CMK (cell line): Measurements from ENCODE around the gene SMIM7.

Source experiments
- DNase-seq: peaks from one replicate; pipeline ENCODE4 v3.0.0-alpha.2; 2010; ENCODE audit warnings: low read depth

SMIM7 gene

DNA sequence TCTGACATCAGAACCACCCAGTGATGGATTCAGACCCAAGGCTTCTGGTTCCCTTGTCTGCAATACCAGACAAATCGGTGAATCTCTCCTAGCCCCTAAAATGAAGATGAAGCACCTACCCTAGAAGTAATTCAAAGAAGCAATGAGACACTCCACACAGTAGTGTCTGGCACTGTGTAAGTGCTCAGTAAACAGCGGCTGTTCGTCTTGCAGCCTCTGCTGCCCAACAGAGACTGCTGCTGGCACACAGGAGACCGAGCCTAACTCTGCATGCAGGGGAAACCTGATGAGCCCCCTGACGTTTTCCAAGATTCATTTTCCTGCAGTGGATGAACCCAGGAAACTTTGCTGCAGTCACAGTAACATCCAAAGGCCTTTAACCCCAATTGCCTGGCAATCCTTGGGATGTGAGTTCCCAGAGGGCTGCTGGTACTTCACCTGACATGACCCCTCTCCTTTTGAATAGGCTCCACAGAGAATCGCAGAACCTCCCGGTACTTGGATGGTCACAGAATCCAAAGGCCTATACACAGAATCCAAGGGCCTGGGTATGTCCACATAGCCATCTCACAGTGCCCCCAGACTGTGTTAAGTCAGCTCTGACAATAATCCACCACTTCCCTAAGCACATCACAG is 38.7 kb downstream of the SMIM7 start:
- no peak for DNase-seq

DNA sequence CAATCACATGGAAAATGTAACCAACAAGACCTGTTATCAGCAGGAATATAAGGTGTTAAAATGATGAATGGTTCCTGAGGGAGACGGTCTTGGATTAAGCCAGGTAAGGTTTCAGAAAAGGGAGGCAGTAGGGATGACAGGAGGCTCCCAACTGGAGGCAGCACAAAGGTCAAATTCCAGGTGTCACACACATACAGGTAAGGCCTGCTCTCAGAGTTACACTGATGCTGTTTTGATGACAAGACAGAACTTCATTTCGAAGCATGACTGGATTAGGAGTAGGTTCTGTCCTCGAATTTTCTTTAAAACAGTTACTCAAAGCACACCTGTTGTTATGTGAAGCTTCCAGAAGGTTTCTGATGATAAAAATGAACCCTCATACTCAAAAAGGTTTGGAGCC is 39.4 kb downstream of the SMIM7 start:
- no peak for DNase-seq

DNA sequence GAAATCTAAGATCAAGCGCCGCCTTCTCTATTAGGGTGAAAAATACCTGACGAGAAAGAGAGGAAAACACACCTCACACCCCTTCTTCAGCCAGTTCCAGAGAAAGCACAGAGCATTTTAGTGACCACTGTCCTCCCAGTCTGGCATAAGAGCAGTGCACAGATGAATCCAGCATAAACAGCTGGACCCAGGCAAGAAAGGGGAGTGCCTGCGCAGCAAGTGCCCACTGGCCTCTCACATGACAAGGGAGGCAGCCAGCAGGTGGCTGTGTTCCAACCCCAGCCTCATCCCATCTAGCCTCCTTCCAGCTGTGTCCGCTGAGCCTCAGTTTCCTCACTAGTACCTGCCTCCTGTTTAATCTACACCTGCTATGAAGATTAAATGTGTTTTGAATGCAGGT is 39.9 kb downstream of the SMIM7 start:
- DNase-seq: no peak

DNA sequence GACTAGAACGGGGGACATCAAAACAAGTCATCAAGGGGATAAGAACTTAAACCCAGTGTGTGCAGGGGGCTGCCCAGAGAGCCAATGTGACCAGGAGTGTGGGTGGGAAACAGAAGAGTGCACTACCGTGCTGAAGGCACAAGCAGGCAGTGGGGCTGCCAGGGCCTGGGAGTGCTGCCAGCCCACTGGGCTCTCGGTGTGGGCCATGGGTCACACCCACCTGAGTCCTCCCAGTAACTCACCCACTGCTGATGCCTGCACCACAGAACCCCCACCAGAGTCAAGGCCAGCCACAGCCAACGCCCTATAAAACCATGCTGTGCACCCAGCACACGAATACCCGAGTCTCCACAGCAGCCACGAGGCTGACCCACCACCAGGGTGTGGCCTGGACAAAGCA is 40.5 kb downstream of the SMIM7 start:
- DNase-seq: no peak

GRCh38 chr19:16618248-16618647 is 41.7 kb downstream of the SMIM7 start:
- DNase-seq: no peak

GRCh38 chr19:16615808-16616207 is 44.1 kb downstream of the SMIM7 start:
- no peak for DNase-seq

- no peak for DNase-seq
These were observed 45.0 kb downstream of the SMIM7 start for GRCh38 chr19:16614941-16615340.

GRCh38 chr19:16613841-16614240 is 46.1 kb downstream of the SMIM7 start:
- DNase-seq: no peak

DNA sequence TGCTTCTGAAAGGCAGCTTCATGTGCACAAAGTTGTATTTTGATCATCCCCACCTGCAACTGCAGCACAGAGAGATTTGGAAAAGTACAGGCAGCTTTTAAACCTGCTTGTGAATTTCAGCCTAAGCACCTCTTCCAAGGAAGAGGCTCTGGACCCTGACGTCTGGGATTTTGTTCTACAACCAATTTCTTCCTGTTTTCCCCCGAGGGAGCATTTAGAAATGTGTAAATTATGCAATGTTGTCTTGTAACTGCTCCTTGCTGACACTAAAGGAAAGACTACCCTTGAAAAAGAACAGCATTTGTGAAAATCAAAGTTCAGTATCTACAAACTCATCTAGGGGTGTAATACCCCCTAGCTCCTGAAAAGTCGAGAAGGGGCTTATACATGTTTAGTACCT is 47.3 kb downstream of the SMIM7 start:
- no peak for DNase-seq

DNA sequence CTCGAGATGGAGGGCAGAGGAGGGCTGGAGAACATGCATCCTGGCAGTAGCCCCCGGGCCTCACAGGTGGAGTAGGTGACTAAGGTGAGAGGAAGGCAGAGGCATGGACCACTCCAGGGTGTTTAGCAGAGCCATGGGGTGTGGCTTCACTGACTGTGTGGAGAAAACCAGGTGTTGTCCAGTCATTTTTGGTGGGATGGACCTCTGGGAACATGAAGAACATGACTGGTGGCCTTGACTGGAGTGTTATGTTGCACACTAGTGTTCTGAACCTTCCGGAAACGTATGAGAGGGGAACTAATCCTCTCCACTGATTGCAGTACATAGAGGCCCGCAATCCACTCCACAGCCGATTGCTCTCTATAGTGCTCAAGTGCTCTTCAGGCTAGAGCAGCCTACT is 48.8 kb downstream of the SMIM7 start:
- DNase-seq: no peak

DNA sequence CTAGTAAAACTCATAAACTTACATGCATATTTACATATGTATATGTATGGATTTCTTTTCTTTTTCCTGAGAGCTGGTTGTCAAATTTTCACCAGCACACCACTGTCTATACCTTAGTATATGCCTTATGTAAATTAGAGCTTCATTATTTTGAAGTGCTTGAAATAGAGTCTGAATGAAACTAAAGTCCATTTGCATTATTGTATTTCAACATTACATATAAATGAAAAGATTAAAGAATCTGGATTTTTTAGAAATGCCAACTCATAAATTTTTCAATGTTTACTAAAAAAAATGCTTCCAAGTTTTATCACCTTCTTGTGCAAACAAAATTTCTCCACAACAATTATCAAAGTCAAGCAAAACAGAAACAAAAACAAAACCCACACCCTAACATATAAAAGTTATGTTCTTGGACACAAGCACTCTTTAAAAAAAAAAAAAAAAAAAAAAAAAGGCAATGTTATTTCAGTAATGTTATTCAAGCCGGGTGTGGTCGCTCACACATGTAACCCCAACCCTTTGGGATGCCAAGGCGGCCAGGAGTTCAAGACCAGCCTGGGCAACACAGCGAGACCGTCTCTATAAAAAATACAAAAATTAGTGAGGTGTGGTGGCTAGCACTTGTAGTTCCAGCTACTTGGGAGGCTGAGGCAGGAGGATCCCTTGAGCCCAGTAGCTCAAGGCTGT is 50.3 kb downstream of the SMIM7 start:
- DNase-seq: no peak

- no peak for DNase-seq
These were observed 51.6 kb downstream of the SMIM7 start for GRCh38 chr19:16608290-16608739.

GRCh38 chr19:16607819-16608218 is 52.1 kb downstream of the SMIM7 start:
- DNase-seq: no peak

DNA sequence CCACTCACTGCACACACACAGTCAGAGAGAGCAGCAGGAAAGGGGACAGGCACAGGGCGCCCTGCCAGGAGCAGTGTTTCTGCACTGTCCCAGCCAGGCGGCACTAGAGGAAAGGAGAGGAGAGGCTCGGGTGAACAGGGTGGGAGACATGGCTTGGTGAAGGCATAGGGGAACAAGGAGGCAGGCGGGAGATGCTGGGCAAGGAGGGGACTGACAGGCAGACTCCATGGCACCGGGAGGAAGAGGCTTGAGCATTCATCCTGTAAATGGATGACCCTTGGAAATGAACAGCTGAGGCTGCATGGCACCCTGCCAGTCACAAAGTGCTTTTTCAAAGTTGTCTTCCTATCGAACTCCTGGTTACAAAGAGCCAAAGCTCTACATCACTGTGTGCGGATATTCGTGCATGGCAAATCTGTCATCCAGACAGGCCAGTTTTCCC is 54.4 kb downstream of the SMIM7 start:
- DNase-seq: no peak

- DNase-seq: no peak
These were observed 54.8 kb downstream of the SMIM7 start for GRCh38 chr19:16605115-16605514.

GRCh38 chr19:16604615-16605014 is 55.3 kb downstream of the SMIM7 start:
- no peak for DNase-seq

DNA sequence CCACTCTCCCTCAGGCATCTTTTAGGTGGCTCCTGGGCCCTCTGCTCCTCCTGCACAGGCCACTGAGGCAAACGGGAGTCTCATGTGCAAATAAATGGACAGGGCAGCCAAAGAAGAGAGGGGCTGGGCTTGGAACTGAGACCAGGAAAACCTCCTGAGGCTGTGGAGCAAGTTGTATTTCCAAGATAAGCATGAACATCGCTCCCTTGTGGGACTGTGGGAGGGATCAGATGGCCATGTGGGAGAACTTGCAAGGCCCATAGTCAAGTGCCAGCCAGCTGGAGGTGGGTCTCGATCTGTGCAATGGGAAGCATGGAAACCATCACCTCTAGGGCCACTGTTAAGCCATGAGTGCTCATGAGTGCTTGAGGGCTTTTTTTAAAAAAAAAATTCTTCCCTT is 56.9 kb downstream of the SMIM7 start:
- DNase-seq: no peak

GRCh38 chr19:16601378-16602052 is 58.4 kb downstream of the SMIM7 start:
- no peak for DNase-seq

DNA sequence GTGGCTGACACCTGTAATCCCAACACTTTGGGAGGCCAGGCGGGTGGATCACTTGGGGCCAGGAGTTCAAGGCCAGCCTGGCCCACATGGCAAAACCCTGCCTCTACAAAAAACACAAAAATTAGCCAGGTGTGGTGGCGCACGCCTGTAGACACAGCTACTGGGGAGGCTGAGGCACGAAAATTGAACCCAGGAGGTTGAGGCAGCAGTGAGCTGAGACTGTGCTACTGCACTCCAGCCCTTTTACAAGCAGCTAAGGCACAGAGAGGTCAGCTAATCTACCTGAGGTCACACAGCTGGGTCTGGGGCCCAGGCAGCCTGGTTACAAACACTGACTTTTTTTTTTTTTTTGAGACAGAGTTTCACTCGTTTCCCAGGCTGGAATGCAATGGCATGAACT is 59.1 kb downstream of the SMIM7 start:
- no peak for DNase-seq

- DNase-seq: no peak
These were observed 60.1 kb downstream of the SMIM7 start for GRCh38 chr19:16599655-16600346.

- no peak for DNase-seq
These were observed 61.1 kb downstream of the SMIM7 start for GRCh38 chr19:16598848-16599247.

DNA sequence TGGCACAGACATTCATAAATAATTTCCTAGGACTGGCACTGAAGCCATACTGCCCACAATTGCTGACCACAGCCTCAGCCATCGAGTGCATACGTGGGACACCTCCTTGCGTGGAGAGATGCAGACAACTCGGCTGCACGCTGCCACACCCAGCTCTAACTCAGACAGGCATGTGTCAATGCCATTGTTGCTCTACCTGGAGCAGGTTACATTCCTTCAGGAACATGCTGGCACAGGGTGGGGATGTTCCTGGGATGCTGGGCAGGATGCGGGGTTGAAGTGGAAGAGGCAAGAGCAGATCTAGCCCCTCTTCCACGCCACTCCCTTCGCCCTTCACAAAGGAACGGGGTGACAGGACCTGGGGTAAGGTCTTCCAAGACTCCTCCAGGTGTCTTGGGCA is 63.5 kb downstream of the SMIM7 start:
- DNase-seq: no peak
